ELF-1 (cell line): ENCODE results near the gene LRCH1.
"Not testable (repeated sequence)": the region's sequence is repeated elsewhere in the genome, so short reads cannot be mapped to it uniquely, and the experiment has no call there.

Experiments used
- DNase-seq: peaks from one replicate; pipeline ENCODE4 v3.0.0-alpha.2; 2016; ENCODE audit warnings: low read depth, low spot score

The LRCH1 gene

GRCh38 chr13:46552889-46553520, at the start of gene LRCH1:
LRCH1 (plus strand) TSS chr13:46553170; CDS start chr13:46553397, 227 bp downstream.
- peak; percentile 78 for DNase-seq

GRCh38 chr13:46504036-46504435, 48.9 kb upstream of the LRCH1 start:
- no peak for DNase-seq

- DNase-seq = no peak
Observed at GRCh38 chr13:46507981-46508380, 45.0 kb upstream of the LRCH1 start.

- no peak for DNase-seq
Observed at GRCh38 chr13:46509981-46510380, 43.0 kb upstream of the LRCH1 start.

- no peak for DNase-seq
Observed at GRCh38 chr13:46515803-46516202, 37.2 kb upstream of the LRCH1 start.

- no peak for DNase-seq
Observed at GRCh38 chr13:46516599-46517338, 36.2 kb upstream of the LRCH1 start.

GRCh38 chr13:46517748-46518147, 35.2 kb upstream of the LRCH1 start:
- DNase-seq = not testable (repeated sequence)

- no peak for DNase-seq
Observed at GRCh38 chr13:46519182-46519581, 33.8 kb upstream of the LRCH1 start.

GRCh38 chr13:46520166-46520565, 32.8 kb upstream of the LRCH1 start:
- no peak for DNase-seq

GRCh38 chr13:46521486-46521885, 31.5 kb upstream of the LRCH1 start:
- no peak for DNase-seq

GRCh38 chr13:46521921-46522747, 30.8 kb upstream of the LRCH1 start:
- no peak for DNase-seq

GRCh38 chr13:46522748-46523030, 30.3 kb upstream of the LRCH1 start:
- DNase-seq = no peak

- DNase-seq = no peak
Observed at GRCh38 chr13:46523972-46524752, 28.8 kb upstream of the LRCH1 start.

- no peak for DNase-seq
Observed at GRCh38 chr13:46526100-46526735, 26.8 kb upstream of the LRCH1 start.

- no peak for DNase-seq
Observed at GRCh38 chr13:46526740-46527139, 26.2 kb upstream of the LRCH1 start.

GRCh38 chr13:46527237-46527636, 25.7 kb upstream of the LRCH1 start:
- no peak for DNase-seq

- DNase-seq = no peak
Observed at GRCh38 chr13:46529216-46529919, 23.6 kb upstream of the LRCH1 start.

GRCh38 chr13:46530084-46530935, 22.7 kb upstream of the LRCH1 start:
- no peak for DNase-seq

- no peak for DNase-seq
Observed at GRCh38 chr13:46531953-46532352, 21.0 kb upstream of the LRCH1 start.

- DNase-seq = no peak
Observed at GRCh38 chr13:46535002-46535401, 18.0 kb upstream of the LRCH1 start.
